Endothelial cell (in vitro differentiated cells): ENCODE results near the gene GALNT10. TPM values are rescaled to one million over a fixed set of nuclear protein-coding genes. Genes with fewer than 3 reads are reported as not detected.

Source experiments
- DNase-seq: peaks from one replicate; pipeline ENCODE4 v3.0.0; 2021; ENCODE audit warnings: low spot score
- H3K27ac Mint-ChIP-seq: one replicate; pipeline ENCODE4 v1.8.0; 2021; ENCODE audit warnings: mixed read lengths, inconsistent platforms; ENCODE audit not compliant: unreplicated experiment
- H3K27me3 Mint-ChIP-seq: one replicate; pipeline ENCODE4 v1.8.0; 2021; ENCODE audit warnings: mild to moderate bottlenecking, moderate library complexity, mixed read lengths, inconsistent platforms; ENCODE audit not compliant: unreplicated experiment
- H3K36me3 Mint-ChIP-seq: one replicate; pipeline ENCODE4 v1.8.0; 2021; ENCODE audit warnings: mild to moderate bottlenecking, low read depth, mixed read lengths, inconsistent platforms; ENCODE audit not compliant: unreplicated experiment
- H3K4me1 Mint-ChIP-seq: one replicate; pipeline ENCODE4 v1.8.0; 2021; ENCODE audit warnings: mild to moderate bottlenecking, mixed read lengths, inconsistent platforms; ENCODE audit not compliant: unreplicated experiment
- H3K4me3 Mint-ChIP-seq: one replicate; pipeline ENCODE4 v1.8.0; 2021; ENCODE audit warnings: mild to moderate bottlenecking, mixed read lengths, inconsistent platforms; ENCODE audit not compliant: unreplicated experiment
- H3K9me3 Mint-ChIP-seq: one replicate; pipeline ENCODE4 v1.8.0; 2021; ENCODE audit warnings: mixed read lengths, inconsistent platforms; ENCODE audit not compliant: unreplicated experiment
- total RNA-seq: library from RNA; stranded (reverse); fragmentation: NEBNext Ultra II Directional; extraction: Animal tissue kit (Norgen Biotek cat#: 25700); gene quantifications from one replicate; pipeline ENCODE4 v1.2.1, GENCODE V29; 2021; ENCODE audit not compliant: unreplicated experiment
- TF ChIP-seq, protein P1 (sequence below): fragments of 200-600 bp; sonication (generic); IDR thresholded peaks from one replicate; pipeline ENCODE4 v1.5.0; 2021; ENCODE audit warnings: antibody characterized with exemption; ENCODE audit not compliant: unreplicated experiment

GALNT10 gene
- total RNA-seq, 1 donor from 2014 or later, result 22.5 TPM

GRCh38 chr5:154268073-154268472 is 77.5 kb downstream of the GALNT10 start:
- H3K27ac Mint-ChIP-seq, result no peak overlapping the region
- H3K4me1 Mint-ChIP-seq, result peaks cover 28% of the 10 kb centered on the region
- H3K4me3 Mint-ChIP-seq, result no peak overlapping the region
- H3K36me3 Mint-ChIP-seq, result no peaks in the 10 kb centered on the region
- no peaks in the 10 kb centered on the region for H3K9me3 Mint-ChIP-seq
- no peak for DNase-seq
- TF ChIP-seq, protein P1, sequence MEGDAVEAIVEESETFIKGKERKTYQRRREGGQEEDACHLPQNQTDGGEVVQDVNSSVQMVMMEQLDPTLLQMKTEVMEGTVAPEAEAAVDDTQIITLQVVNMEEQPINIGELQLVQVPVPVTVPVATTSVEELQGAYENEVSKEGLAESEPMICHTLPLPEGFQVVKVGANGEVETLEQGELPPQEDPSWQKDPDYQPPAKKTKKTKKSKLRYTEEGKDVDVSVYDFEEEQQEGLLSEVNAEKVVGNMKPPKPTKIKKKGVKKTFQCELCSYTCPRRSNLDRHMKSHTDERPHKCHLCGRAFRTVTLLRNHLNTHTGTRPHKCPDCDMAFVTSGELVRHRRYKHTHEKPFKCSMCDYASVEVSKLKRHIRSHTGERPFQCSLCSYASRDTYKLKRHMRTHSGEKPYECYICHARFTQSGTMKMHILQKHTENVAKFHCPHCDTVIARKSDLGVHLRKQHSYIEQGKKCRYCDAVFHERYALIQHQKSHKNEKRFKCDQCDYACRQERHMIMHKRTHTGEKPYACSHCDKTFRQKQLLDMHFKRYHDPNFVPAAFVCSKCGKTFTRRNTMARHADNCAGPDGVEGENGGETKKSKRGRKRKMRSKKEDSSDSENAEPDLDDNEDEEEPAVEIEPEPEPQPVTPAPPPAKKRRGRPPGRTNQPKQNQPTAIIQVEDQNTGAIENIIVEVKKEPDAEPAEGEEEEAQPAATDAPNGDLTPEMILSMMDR, result no peak
- no peaks in the 10 kb centered on the region for H3K27me3 Mint-ChIP-seq

GRCh38 chr5:154269414-154269813 is 78.9 kb downstream of the GALNT10 start:
- Mint-ChIP-seq H3K4me1 (peaks cover 33% of the 10 kb centered on the region), H3K27ac (no peak overlapping the region), H3K27me3 (no peaks in the 10 kb centered on the region), H3K9me3 (no peaks in the 10 kb centered on the region), H3K36me3 (no peaks in the 10 kb centered on the region), H3K4me3 (no peak overlapping the region)
- TF ChIP-seq, protein P1, result no peak
- no peak for DNase-seq

- H3K36me3 Mint-ChIP-seq, result no peaks in the 10 kb centered on the region
- peaks cover 23% of the 10 kb centered on the region for H3K4me1 Mint-ChIP-seq
- H3K9me3 Mint-ChIP-seq, result no peaks in the 10 kb centered on the region
- H3K27ac Mint-ChIP-seq, result no peak overlapping the region
- no peaks in the 10 kb centered on the region for H3K27me3 Mint-ChIP-seq
- DNase-seq, result no peak
- TF ChIP-seq, protein P1, result no peak
- no peak overlapping the region for H3K4me3 Mint-ChIP-seq
Observed at GRCh38 chr5:154271466-154271865, 80.9 kb downstream of the GALNT10 start.

GRCh38 chr5:154271936-154272514 is 81.5 kb downstream of the GALNT10 start:
- no peak overlapping the region for H3K4me3 Mint-ChIP-seq
- TF ChIP-seq, protein P1, result no peak
- peaks cover 20% of the 10 kb centered on the region for H3K4me1 Mint-ChIP-seq
- H3K27ac Mint-ChIP-seq, result no peak overlapping the region
- H3K9me3 Mint-ChIP-seq, result no peaks in the 10 kb centered on the region
- no peaks in the 10 kb centered on the region for H3K27me3 Mint-ChIP-seq
- no peak for DNase-seq
- no peaks in the 10 kb centered on the region for H3K36me3 Mint-ChIP-seq

GRCh38 chr5:154273028-154273617 is 82.6 kb downstream of the GALNT10 start:
- H3K27me3 Mint-ChIP-seq, result no peaks in the 10 kb centered on the region
- H3K4me3 Mint-ChIP-seq, result no peak overlapping the region
- DNase-seq, result no peak
- H3K36me3 Mint-ChIP-seq, result no peaks in the 10 kb centered on the region
- peaks cover 15% of the 10 kb centered on the region for H3K4me1 Mint-ChIP-seq
- no peaks in the 10 kb centered on the region for H3K9me3 Mint-ChIP-seq
- no peak overlapping the region for H3K27ac Mint-ChIP-seq
- TF ChIP-seq, protein P1, result no peak
